Mammary epithelial cell (primary cell): ENCODE results near the gene ATP2B2.

Source experiments
- EZH2 ChIP-seq: IDR thresholded peaks from 2 replicates; pipeline ENCODE4 v1.6.1; 2012; ENCODE audit warnings: low read length, inconsistent platforms, borderline replicate concordance
- TF ChIP-seq, protein P1 (sequence below), 2 donors: IDR thresholded peaks in 1 of 2; conservative IDR thresholded peaks in 1 of 2; 2 replicates each; pipeline ENCODE4 v1.5.1; 2011 to 2012; ENCODE audit warnings: inconsistent platforms in 2 of 2, low read length in 2 of 2, mild to moderate bottlenecking in 2 of 2, control low read depth in 1 of 2, low read depth in 1 of 2; ENCODE audit not compliant: insufficient read depth in 1 of 2; ENCODE audit errors: extremely low read depth in 1 of 2

DNA sequence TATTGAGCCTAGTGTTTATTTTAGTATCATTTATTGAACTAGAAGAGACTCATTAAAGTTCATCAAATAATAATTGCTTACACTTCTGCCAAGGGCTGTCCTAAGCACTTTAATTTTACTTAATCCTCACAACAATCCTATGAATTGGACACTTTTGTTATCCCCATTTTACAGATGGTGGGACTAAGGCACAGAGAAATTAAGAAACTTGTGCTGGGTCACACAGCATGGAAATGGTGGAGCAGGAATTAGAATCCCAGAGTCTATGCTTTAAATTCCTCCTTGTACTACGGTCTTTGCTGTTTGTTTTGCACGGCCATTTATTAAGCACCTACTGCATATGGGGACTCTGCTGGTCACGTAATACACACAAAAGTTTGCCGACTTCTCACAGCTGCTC lies 7.9 kb downstream of the ATP2B2 start:
- TF ChIP-seq, protein P1, sequence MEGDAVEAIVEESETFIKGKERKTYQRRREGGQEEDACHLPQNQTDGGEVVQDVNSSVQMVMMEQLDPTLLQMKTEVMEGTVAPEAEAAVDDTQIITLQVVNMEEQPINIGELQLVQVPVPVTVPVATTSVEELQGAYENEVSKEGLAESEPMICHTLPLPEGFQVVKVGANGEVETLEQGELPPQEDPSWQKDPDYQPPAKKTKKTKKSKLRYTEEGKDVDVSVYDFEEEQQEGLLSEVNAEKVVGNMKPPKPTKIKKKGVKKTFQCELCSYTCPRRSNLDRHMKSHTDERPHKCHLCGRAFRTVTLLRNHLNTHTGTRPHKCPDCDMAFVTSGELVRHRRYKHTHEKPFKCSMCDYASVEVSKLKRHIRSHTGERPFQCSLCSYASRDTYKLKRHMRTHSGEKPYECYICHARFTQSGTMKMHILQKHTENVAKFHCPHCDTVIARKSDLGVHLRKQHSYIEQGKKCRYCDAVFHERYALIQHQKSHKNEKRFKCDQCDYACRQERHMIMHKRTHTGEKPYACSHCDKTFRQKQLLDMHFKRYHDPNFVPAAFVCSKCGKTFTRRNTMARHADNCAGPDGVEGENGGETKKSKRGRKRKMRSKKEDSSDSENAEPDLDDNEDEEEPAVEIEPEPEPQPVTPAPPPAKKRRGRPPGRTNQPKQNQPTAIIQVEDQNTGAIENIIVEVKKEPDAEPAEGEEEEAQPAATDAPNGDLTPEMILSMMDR (conservative IDR thresholded peaks at IDR 0.05 in 1 of 2, IDR thresholded peaks at IDR 0.05 in 1 of 2; ENCODE audit: extremely low read depth in 1 of 2, insufficient read depth in 1 of 2, low read depth in 1 of 2, low read length in 2 of 2) = no peak
- TF ChIP-seq EZH2 = no peak
